ENCODE results near the gene ELOVL5.
"Not testable (repeated sequence)": the region's sequence is repeated elsewhere in the genome, so short reads cannot be mapped to it uniquely, and the experiment has no call there.

Gene ELOVL5

GRCh38 chr6:53305506-53306005, 43.2 kb downstream of the ELOVL5 start:
- not testable (repeated sequence) for H3K27ac ChIP-seq (ENCODE audit: low read depth, low read length); H3K27me3 ChIP-seq (ENCODE audit: insufficient read depth, low read length); H3K4me3 ChIP-seq (ENCODE audit: low read depth, low read length); H2AFZ ChIP-seq (ENCODE audit: low read length, unreplicated experiment); H3K36me3 ChIP-seq (ENCODE audit: insufficient read depth, low read length)
- H3K79me2 ChIP-seq (ENCODE audit: control insufficient read depth, insufficient read depth, low read length, unreplicated experiment) = peaks cover 71% of the 10 kb centered on the region
- peaks cover 44% of the 10 kb centered on the region for H3K4me1 ChIP-seq (ENCODE audit: control insufficient read depth, insufficient read depth, low read length, unreplicated experiment)

DNA sequence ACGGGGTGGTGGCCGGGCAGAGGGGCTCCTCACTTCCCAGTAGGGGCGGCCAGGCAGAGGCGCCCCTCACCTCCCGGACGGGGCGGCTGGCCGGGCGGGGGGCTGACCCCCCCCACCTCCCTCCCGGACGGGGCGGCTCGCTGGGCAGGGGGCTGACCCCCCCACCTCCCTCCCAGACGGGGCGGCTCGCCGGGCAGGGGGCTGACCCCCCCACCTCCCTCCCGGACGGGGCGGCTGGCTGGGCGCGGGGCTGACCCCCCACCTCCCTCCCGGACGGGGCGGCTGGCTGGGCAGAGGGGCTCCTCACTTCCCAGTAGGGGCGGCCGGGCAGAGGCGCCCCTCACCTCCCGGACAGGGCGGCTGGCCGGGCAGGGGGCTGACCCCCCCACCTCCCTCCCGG, 43.8 kb downstream of the ELOVL5 start:
- H3K4me1 ChIP-seq (ENCODE audit: control insufficient read depth, insufficient read depth, low read length, unreplicated experiment) = peaks cover 44% of the 10 kb centered on the region
- H3K79me2 ChIP-seq (ENCODE audit: control insufficient read depth, insufficient read depth, low read length, unreplicated experiment) = peaks cover 71% of the 10 kb centered on the region
- H3K27me3 ChIP-seq (ENCODE audit: insufficient read depth, low read length); H3K36me3 ChIP-seq (ENCODE audit: insufficient read depth, low read length); H2AFZ ChIP-seq (ENCODE audit: low read length, unreplicated experiment); H3K4me3 ChIP-seq (ENCODE audit: low read depth, low read length); H3K27ac ChIP-seq (ENCODE audit: low read depth, low read length): not testable (repeated sequence)

DNA sequence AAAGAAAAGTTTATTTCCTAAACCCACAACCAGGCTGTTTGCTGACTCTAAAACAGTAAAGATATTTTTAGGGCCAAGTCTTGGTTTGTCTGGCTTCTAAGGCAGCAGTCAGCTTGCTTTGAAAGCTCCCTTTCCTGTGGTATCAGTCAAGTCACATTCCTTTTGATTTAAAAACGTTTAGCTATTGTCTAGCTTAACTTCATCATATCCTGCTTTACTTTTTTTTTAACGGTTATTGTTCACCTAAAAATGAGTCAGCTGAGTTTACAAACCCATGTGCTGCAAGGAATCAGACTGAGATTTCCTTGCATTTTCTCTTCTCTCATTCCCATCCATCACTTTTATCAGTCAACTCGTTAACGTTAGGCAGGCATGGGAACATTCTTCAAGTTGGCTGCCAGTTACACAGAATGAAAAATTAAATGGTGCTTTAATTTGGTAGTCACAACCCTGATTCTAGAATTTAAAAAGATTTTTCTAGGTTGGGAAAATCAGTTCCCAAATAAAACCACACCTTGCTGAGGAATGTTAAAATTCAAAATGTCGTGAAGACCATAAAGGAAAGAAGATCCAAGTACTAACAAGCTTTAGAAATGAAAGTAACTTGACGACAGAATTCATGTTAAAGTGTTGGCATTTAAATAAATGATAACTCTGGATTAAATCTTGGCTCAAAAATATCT, 45.9 kb downstream of the ELOVL5 start:
- H3K4me1 ChIP-seq (ENCODE audit: control insufficient read depth, insufficient read depth, low read length, unreplicated experiment) = peaks cover 52% of the 10 kb centered on the region

GRCh38 chr6:53301801-53302537, 46.8 kb downstream of the ELOVL5 start:
- Histone ChIP-seq H3K27me3 (ENCODE audit: insufficient read depth, low read length) (no peaks in the 10 kb centered on the region), H3K79me2 (ENCODE audit: control insufficient read depth, insufficient read depth, low read length, unreplicated experiment) (peaks cover 71% of the 10 kb centered on the region), H3K4me1 (ENCODE audit: control insufficient read depth, insufficient read depth, low read length, unreplicated experiment) (peaks cover 47% of the 10 kb centered on the region), H3K27ac (ENCODE audit: low read depth, low read length) (peak overlapping the region; percentile 73), H3K36me3 (ENCODE audit: insufficient read depth, low read length) (no peaks in the 10 kb centered on the region), H2AFZ (ENCODE audit: low read length, unreplicated experiment) (no peak overlapping the region), H3K4me3 (ENCODE audit: low read depth, low read length) (peak overlapping the region; percentile 2; the same call in 1 of the 2 replicates)

More for the DNA sequence above, 45.9 kb downstream of the ELOVL5 start:
- H2AFZ ChIP-seq (ENCODE audit: low read length, unreplicated experiment) = no peak overlapping the region
- peaks cover 71% of the 10 kb centered on the region for H3K79me2 ChIP-seq (ENCODE audit: control insufficient read depth, insufficient read depth, low read length, unreplicated experiment)
- H3K27ac ChIP-seq (ENCODE audit: low read depth, low read length) = peak overlapping the region; percentile 73
- H3K4me3 ChIP-seq (ENCODE audit: low read depth, low read length) = peak overlapping the region; percentile 68
- H3K36me3 ChIP-seq (ENCODE audit: insufficient read depth, low read length) = no peaks in the 10 kb centered on the region
- H3K27me3 ChIP-seq (ENCODE audit: insufficient read depth, low read length) = no peaks in the 10 kb centered on the region

DNA sequence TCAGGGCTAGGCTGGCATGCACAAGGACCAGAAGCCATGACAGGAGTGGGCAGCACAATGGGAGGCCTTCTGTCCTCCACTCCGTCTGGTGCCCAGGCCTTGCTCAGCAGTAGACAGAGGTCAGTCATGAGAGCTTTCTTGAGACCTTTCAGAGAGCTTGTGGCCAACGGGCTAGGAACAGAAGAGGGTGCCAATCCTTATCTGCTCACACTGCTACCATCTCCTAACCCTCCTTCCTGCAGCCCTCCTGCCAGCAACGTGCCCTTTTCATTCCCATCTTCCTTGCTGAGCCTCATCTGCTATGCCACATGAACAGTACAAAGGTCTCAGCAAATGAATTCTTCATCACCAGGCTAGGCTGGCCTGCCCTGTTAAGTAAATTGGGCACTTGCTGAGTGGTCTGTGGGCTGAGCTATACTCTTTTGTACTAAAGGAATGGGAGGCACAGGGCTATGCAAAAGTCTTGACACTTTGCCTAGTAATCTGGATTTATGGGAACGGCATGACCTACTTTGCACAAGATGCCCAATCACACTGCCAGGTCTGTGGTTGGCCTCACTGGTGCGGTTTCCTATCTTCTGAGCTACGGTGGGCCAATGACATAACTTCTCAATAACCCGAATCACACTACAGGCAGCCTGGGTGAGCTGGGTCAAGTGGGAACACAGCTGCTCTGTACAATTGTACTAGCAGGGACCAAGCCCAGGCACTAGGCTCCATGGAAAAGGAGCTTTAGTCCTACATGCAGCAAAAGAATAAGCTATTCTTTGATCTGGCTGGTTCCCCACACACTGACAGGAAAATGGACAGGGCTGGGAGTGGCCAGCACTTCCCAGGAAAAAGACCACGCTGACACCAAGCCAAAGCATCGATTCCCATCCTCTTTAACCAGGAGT, 47.8 kb downstream of the ELOVL5 start:
- Histone ChIP-seq H3K27ac (ENCODE audit: low read depth, low read length) (peak overlapping the region; percentile 73; the same call in 1 of the 2 replicates), H3K79me2 (ENCODE audit: control insufficient read depth, insufficient read depth, low read length, unreplicated experiment) (peaks cover 69% of the 10 kb centered on the region), H3K36me3 (ENCODE audit: insufficient read depth, low read length) (no peaks in the 10 kb centered on the region), H2AFZ (ENCODE audit: low read length, unreplicated experiment) (no peak overlapping the region), H3K4me3 (ENCODE audit: low read depth, low read length) (no peak overlapping the region), H3K27me3 (ENCODE audit: insufficient read depth, low read length) (no peaks in the 10 kb centered on the region), H3K4me1 (ENCODE audit: control insufficient read depth, insufficient read depth, low read length, unreplicated experiment) (peaks cover 44% of the 10 kb centered on the region)

GRCh38 chr6:53299331-53300005, 49.3 kb downstream of the ELOVL5 start:
- Histone ChIP-seq H3K4me1 (ENCODE audit: control insufficient read depth, insufficient read depth, low read length, unreplicated experiment) (peaks cover 48% of the 10 kb centered on the region), H3K27me3 (ENCODE audit: insufficient read depth, low read length) (no peaks in the 10 kb centered on the region), H2AFZ (ENCODE audit: low read length, unreplicated experiment) (no peak overlapping the region), H3K4me3 (ENCODE audit: low read depth, low read length) (no peak overlapping the region), H3K36me3 (ENCODE audit: insufficient read depth, low read length) (no peaks in the 10 kb centered on the region), H3K27ac (ENCODE audit: low read depth, low read length) (no peak overlapping the region), H3K79me2 (ENCODE audit: control insufficient read depth, insufficient read depth, low read length, unreplicated experiment) (peaks cover 73% of the 10 kb centered on the region)

DNA sequence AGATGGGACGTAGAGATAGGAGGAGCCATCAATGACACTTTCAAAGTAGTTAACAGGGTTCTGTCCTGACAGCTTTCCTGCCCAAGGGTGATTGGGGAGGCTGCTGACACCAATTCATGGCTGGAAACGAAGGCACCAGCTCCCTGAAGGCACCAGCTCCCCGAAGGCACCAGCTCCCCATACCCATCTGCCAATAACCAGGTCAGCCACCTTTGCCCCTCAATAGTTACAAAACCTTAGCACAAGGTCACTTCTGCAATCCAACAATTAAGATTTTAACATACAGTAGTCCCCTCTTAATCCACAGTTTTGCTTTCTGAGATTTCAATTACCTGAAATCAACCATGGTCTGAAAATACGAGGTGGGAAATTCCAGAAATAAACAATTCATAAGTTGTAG, 51.7 kb downstream of the ELOVL5 start:
- peaks cover 59% of the 10 kb centered on the region for H3K79me2 ChIP-seq (ENCODE audit: control insufficient read depth, insufficient read depth, low read length, unreplicated experiment)

GRCh38 chr6:53295176-53295575, 53.6 kb downstream of the ELOVL5 start:
- no peak overlapping the region for H2AFZ ChIP-seq (ENCODE audit: low read length, unreplicated experiment)
- H3K79me2 ChIP-seq (ENCODE audit: control insufficient read depth, insufficient read depth, low read length, unreplicated experiment) = peaks cover 41% of the 10 kb centered on the region
- H3K36me3 ChIP-seq (ENCODE audit: insufficient read depth, low read length) = peaks cover 6% of the 10 kb centered on the region; the same call in 1 of the 2 replicates
- no peaks in the 10 kb centered on the region for H3K27me3 ChIP-seq (ENCODE audit: insufficient read depth, low read length)
- no peak overlapping the region for H3K27ac ChIP-seq (ENCODE audit: low read depth, low read length)
- H3K4me1 ChIP-seq (ENCODE audit: control insufficient read depth, insufficient read depth, low read length, unreplicated experiment) = peaks cover 20% of the 10 kb centered on the region
- no peak overlapping the region for H3K4me3 ChIP-seq (ENCODE audit: low read depth, low read length)

More for the DNA sequence above, 51.7 kb downstream of the ELOVL5 start:
- Histone ChIP-seq H3K36me3 (ENCODE audit: insufficient read depth, low read length) (peaks cover 3% of the 10 kb centered on the region; the same call in 1 of the 2 replicates), H3K4me1 (ENCODE audit: control insufficient read depth, insufficient read depth, low read length, unreplicated experiment) (peaks cover 32% of the 10 kb centered on the region), H2AFZ (ENCODE audit: low read length, unreplicated experiment) (no peak overlapping the region), H3K27ac (ENCODE audit: low read depth, low read length) (no peak overlapping the region), H3K4me3 (ENCODE audit: low read depth, low read length) (no peak overlapping the region), H3K27me3 (ENCODE audit: insufficient read depth, low read length) (no peaks in the 10 kb centered on the region)

- Histone ChIP-seq H3K79me2 (ENCODE audit: control insufficient read depth, insufficient read depth, low read length, unreplicated experiment) (peaks cover 35% of the 10 kb centered on the region), H3K27ac (ENCODE audit: low read depth, low read length) (no peak overlapping the region), H3K4me3 (ENCODE audit: low read depth, low read length) (no peak overlapping the region), H3K36me3 (ENCODE audit: insufficient read depth, low read length) (peaks cover 6% of the 10 kb centered on the region; the same call in 1 of the 2 replicates), H2AFZ (ENCODE audit: low read length, unreplicated experiment) (no peak overlapping the region), H3K27me3 (ENCODE audit: insufficient read depth, low read length) (no peaks in the 10 kb centered on the region), H3K4me1 (ENCODE audit: control insufficient read depth, insufficient read depth, low read length, unreplicated experiment) (peaks cover 17% of the 10 kb centered on the region)
Observed at GRCh38 chr6:53294611-53295010, 54.1 kb downstream of the ELOVL5 start.

- Histone ChIP-seq H3K27me3 (ENCODE audit: insufficient read depth, low read length) (no peaks in the 10 kb centered on the region), H2AFZ (ENCODE audit: low read length, unreplicated experiment) (no peak overlapping the region), H3K4me3 (ENCODE audit: low read depth, low read length) (no peak overlapping the region), H3K27ac (ENCODE audit: low read depth, low read length) (no peak overlapping the region), H3K36me3 (ENCODE audit: insufficient read depth, low read length) (peaks cover 6% of the 10 kb centered on the region; the same call in 1 of the 2 replicates), H3K4me1 (ENCODE audit: control insufficient read depth, insufficient read depth, low read length, unreplicated experiment) (peaks cover 12% of the 10 kb centered on the region), H3K79me2 (ENCODE audit: control insufficient read depth, insufficient read depth, low read length, unreplicated experiment) (peaks cover 30% of the 10 kb centered on the region)
Observed at GRCh38 chr6:53294095-53294494, 54.7 kb downstream of the ELOVL5 start.
